Prostate gland (tissue), 2 donors: ENCODE measurements around the gene A2ML1.

Experiments
- CTCF ChIP-seq, 4 experiments: fragments of 200-600 bp in 2 of 4; fragments of 450-650 bp in 2 of 4; sonication (generic) in 2 of 4; IDR thresholded peaks; 1 replicate in 3 of 4; 2 replicates in 1 of 4; pipeline ENCODE4 v1.5.1; 2016 to 2019; ENCODE audit warnings: antibody characterized with exemption in 4 of 4, mild to moderate bottlenecking in 2 of 4, moderate library complexity in 2 of 4
- POLR2A ChIP-seq: fragments of 450-650 bp; IDR thresholded peaks from one replicate; pipeline ENCODE4 v1.6.1; 2016; ENCODE audit warnings: antibody characterized with exemption, mild to moderate bottlenecking
- POLR2AphosphoS5 ChIP-seq: sonication (generic); formaldehyde crosslinking; IDR thresholded peaks from one replicate; pipeline ENCODE4 v1.6.1; 2017; ENCODE audit warnings: antibody characterized with exemption

- peak in 2 of 4 experiments; percentile 34 to 36 for TF ChIP-seq CTCF (IDR thresholded peaks at IDR 0.05)
- no peak for TF ChIP-seq POLR2A
- TF ChIP-seq POLR2AphosphoS5: peak; percentile 64
These were observed 90.5 kb downstream of the A2ML1 start for GRCh38 chr12:8912914-8913313.
